ENCODE results near the gene GAS7. TPM values are rescaled to one million over a fixed set of nuclear protein-coding genes. Genes with fewer than 3 reads are reported as not detected.

The GAS7 gene
- total RNA-seq, 1 experiment from 2014 or later = 6.0 TPM

GRCh38 chr17:10070690-10071089 is 127.7 kb downstream of the GAS7 start:
- Histone ChIP-seq H2AK5ac (ENCODE audit: insufficient read length, low read length) (no peak overlapping the region), H2BK120ac (ENCODE audit: low read depth, low read length, poor library complexity, severe bottlenecking) (no peak overlapping the region), H3K9me3 (ENCODE audit: control insufficient read depth, low read depth, low read length) (no peaks in the 10 kb centered on the region), H2BK5ac (ENCODE audit: insufficient read length, low read length) (no peak overlapping the region), H3K56ac (ENCODE audit: insufficient read length, low read depth, low read length) (no peak overlapping the region), H3K79me1 (ENCODE audit: insufficient read depth, low read depth, low read length, poor library complexity, severe bottlenecking) (no peaks in the 10 kb centered on the region), H2BK15ac (ENCODE audit: low read depth, low read length) (no peak overlapping the region), H3K23me2 (ENCODE audit: insufficient read length, low read depth, low read length, poor library complexity, severe bottlenecking) (no peaks in the 10 kb centered on the region), H4K5ac (ENCODE audit: insufficient read length, low read depth, low read length) (no peak overlapping the region), H3K4me1 (ENCODE audit: insufficient read depth, low read length) (no peaks in the 10 kb centered on the region), H2BK12ac (ENCODE audit: insufficient read length, low read depth, low read length) (no peak overlapping the region), H3K4me2 (ENCODE audit: insufficient read depth, insufficient read length, low read length) (no peak overlapping the region), H3T11ph (ENCODE audit: low read length) (no peak overlapping the region), H3K27me3 (ENCODE audit: insufficient read depth, low read length) (no peaks in the 10 kb centered on the region), H3K18ac (ENCODE audit: insufficient read length, low read depth, low read length) (no peak overlapping the region), H3K23ac (ENCODE audit: insufficient read length, low read depth, low read length) (no peak overlapping the region), H3K79me2 (ENCODE audit: insufficient read depth, low read length) (no peaks in the 10 kb centered on the region), H4K8ac (replicated peaks; ENCODE audit: insufficient read length, low read depth, low read length) (no peak overlapping the region), H2AFZ (ENCODE audit: low read length) (no peak overlapping the region), H4K91ac (ENCODE audit: insufficient read length, low read depth, low read length) (no peak overlapping the region), H3K9ac (ENCODE audit: extremely low read depth, insufficient read length, low read length) (no peak overlapping the region), H3K4ac (ENCODE audit: low read depth, low read length) (no peak overlapping the region), H3K27ac (ENCODE audit: insufficient read length, low read depth, low read length) (no peak overlapping the region), H3K14ac (ENCODE audit: insufficient read depth, low read length) (no peak overlapping the region), H4K20me1 (ENCODE audit: control insufficient read depth, insufficient read depth, insufficient read length) (no peaks in the 10 kb centered on the region), H2BK20ac (ENCODE audit: low read depth, low read length, poor library complexity, severe bottlenecking) (no peak overlapping the region)
- Mint-ChIP-seq H3K4me1 (peaks cover 10 to 11% of the 10 kb centered on the region in 2 experiments), H3K27ac (no peak overlapping the region), H3K36me3 (ENCODE audit: insufficient read depth in 1 of 3, low read depth in 3 of 3) (peaks cover 0 to 2% (median 0%) of the 10 kb centered on the region in 3 experiments; a peak in 2 of 7 replicates), H3K27me3 (ENCODE audit: low read depth) (peaks cover 1% of the 10 kb centered on the region; the same call in 1 of the 2 replicates), H3K4me3 (no peak overlapping the region), H3K9me3 (no peaks in the 10 kb centered on the region)
- WGBS (ENCODE audit: extremely low coverage, insufficient read length, low lambda C conversion rate) = no CpG with 5 or more reads among the region's 3 CpGs
- no peak for DNase-seq
- no peak for TF ChIP-seq CTCF (conservative IDR thresholded peaks at IDR 0.05)
